SIG-M5 (cell line): Measurements from ENCODE around the gene UTP15.
A peak's percentile ranks its signal among the peaks of the same experiment; 100 is the strongest.

ENCODE experiments used
- DNase-seq: peaks from one replicate; lab custom pipeline; 2025; lab: John Stamatoyannopoulos, UW

The UTP15 gene

GRCh38 chr5:73565969-73566547 is 515 bp downstream of the UTP15 start:
- no peak for DNase-seq

GRCh38 chr5:73582285-73583145 is 17.0 kb downstream of the UTP15 start:
- DNase-seq, result no peak

GRCh38 chr5:73587923-73588322 is 22.4 kb downstream of the UTP15 start:
- DNase-seq, result no peak

- peak; percentile 16 for DNase-seq
Measured at GRCh38 chr5:73591102-73591695, 25.7 kb downstream of the UTP15 start.

GRCh38 chr5:73591698-73592501 is 26.4 kb downstream of the UTP15 start:
- DNase-seq, result no peak

GRCh38 chr5:73592551-73592950 is 27.0 kb downstream of the UTP15 start:
- no peak for DNase-seq

GRCh38 chr5:73596705-73597328 is 31.3 kb downstream of the UTP15 start:
- no peak for DNase-seq

GRCh38 chr5:73599380-73599779 is 33.8 kb downstream of the UTP15 start:
- DNase-seq, result no peak

- DNase-seq, result no peak
Measured at GRCh38 chr5:73603998-73604397, 38.5 kb downstream of the UTP15 start.

- DNase-seq, result no peak
Measured at GRCh38 chr5:73605223-73606087, 39.9 kb downstream of the UTP15 start.

- no peak for DNase-seq
Measured at GRCh38 chr5:73606206-73606753, 40.7 kb downstream of the UTP15 start.

GRCh38 chr5:73607228-73607627 is 41.7 kb downstream of the UTP15 start:
- DNase-seq, result no peak

GRCh38 chr5:73612799-73613198 is 47.3 kb downstream of the UTP15 start:
- no peak for DNase-seq

GRCh38 chr5:73615085-73615484 is 49.5 kb downstream of the UTP15 start:
- no peak for DNase-seq

GRCh38 chr5:73615947-73616346 is 50.4 kb downstream of the UTP15 start:
- no peak for DNase-seq

- DNase-seq, result no peak
Measured at GRCh38 chr5:73617510-73618279, 52.2 kb downstream of the UTP15 start.

- DNase-seq, result no peak
Measured at GRCh38 chr5:73619606-73620333, 54.2 kb downstream of the UTP15 start.

GRCh38 chr5:73620334-73620687 is 54.8 kb downstream of the UTP15 start:
- DNase-seq, result no peak

GRCh38 chr5:73623060-73623459 is 57.5 kb downstream of the UTP15 start:
- no peak for DNase-seq
